GM19023 (cell line): ENCODE measurements around the gene ASB7.
"Not testable (repeated sequence)": the region's sequence is repeated elsewhere in the genome, so short reads cannot be mapped to it uniquely, and the experiment has no call there.

Source experiments
- ATAC-seq: cut with Tn5 transposase; IDR thresholded peaks from one replicate; pipeline ENCODE4 v1.9.1; 2021; ENCODE audit warnings: mild to moderate bottlenecking, moderate library complexity; ENCODE audit not compliant: unreplicated experiment

The ASB7 gene

GRCh38 chr15:100602064-100602822, at the start of gene ASB7, which contains the start of gene LINS1:
ASB7 (plus strand) TSS chr15:100602589; CDS start chr15:100612217, 9,628 bp downstream.
LINS1 (minus strand) TSS chr15:100602184; CDS start chr15:100580842, 21,342 bp downstream.
- peak; percentile 87 for ATAC-seq

GRCh38 chr15:100553468-100553867, 48.9 kb upstream of the ASB7 start:
- no peak for ATAC-seq

GRCh38 chr15:100558771-100559254, 43.6 kb upstream of the ASB7 start:
- no peak for ATAC-seq

GRCh38 chr15:100559330-100559729, 43.1 kb upstream of the ASB7 start:
- no peak for ATAC-seq

GRCh38 chr15:100560323-100560722, 42.1 kb upstream of the ASB7 start:
- no peak for ATAC-seq

- ATAC-seq = no peak
These were observed 36.8 kb upstream of the ASB7 start for GRCh38 chr15:100565591-100565990.

GRCh38 chr15:100566850-100567628, 35.4 kb upstream of the ASB7 start:
- no peak for ATAC-seq

- ATAC-seq = no peak
These were observed 33.0 kb upstream of the ASB7 start for GRCh38 chr15:100569391-100569790.

- ATAC-seq = no peak
These were observed 32.1 kb upstream of the ASB7 start for GRCh38 chr15:100570275-100570674.

- ATAC-seq = peak; percentile 60
These were observed 31.6 kb upstream of the ASB7 start for GRCh38 chr15:100570735-100571313.

GRCh38 chr15:100571592-100572167, 30.7 kb upstream of the ASB7 start:
- ATAC-seq = no peak

- no peak for ATAC-seq
These were observed 29.9 kb upstream of the ASB7 start for GRCh38 chr15:100572362-100572983.

- ATAC-seq = no peak
These were observed 28.9 kb upstream of the ASB7 start for GRCh38 chr15:100573526-100573925.

GRCh38 chr15:100580414-100580813, 22.0 kb upstream of the ASB7 start:
- no peak for ATAC-seq

- no peak for ATAC-seq
These were observed 13.6 kb upstream of the ASB7 start for GRCh38 chr15:100588638-100589242.

- ATAC-seq = not testable (repeated sequence)
These were observed 11.2 kb upstream of the ASB7 start for GRCh38 chr15:100591163-100591562.

GRCh38 chr15:100591835-100592234, 10.6 kb upstream of the ASB7 start:
- ATAC-seq = no peak

GRCh38 chr15:100592898-100593297, 9.5 kb upstream of the ASB7 start:
- no peak for ATAC-seq

- no peak for ATAC-seq
These were observed 9.0 kb upstream of the ASB7 start for GRCh38 chr15:100593431-100593830.

- no peak for ATAC-seq
These were observed 6.4 kb upstream of the ASB7 start for GRCh38 chr15:100595964-100596363.
